Colonic mucosa (tissue), 4 donors: ENCODE data around the gene BLOC1S5. TPM values are rescaled to one million over a fixed set of nuclear protein-coding genes. Genes with fewer than 3 reads are reported as not detected.

ENCODE experiments used
- DNase-seq: peaks from one replicate; pipeline ENCODE4 v3.0.0-alpha.2; 2020
- H3K27ac ChIP-seq: fragments of 200-600 bp; one replicate; pipeline ENCODE4 v1.8.0; 2021
- H3K27me3 ChIP-seq: fragments of 200-600 bp; one replicate; pipeline ENCODE4 v1.8.0; 2021
- H3K36me3 ChIP-seq: fragments of 200-600 bp; one replicate; pipeline ENCODE4 v1.8.0; 2021
- H3K4me1 ChIP-seq: fragments of 200-600 bp; one replicate; pipeline ENCODE4 v1.8.0; 2021; ENCODE audit warnings: mild to moderate bottlenecking
- H3K4me3 ChIP-seq: fragments of 200-600 bp; one replicate; pipeline ENCODE4 v1.8.0; 2021
- H3K9ac ChIP-seq, 2 donors: one replicate each; pipeline ENCODE4 v1.7.0; 2013; ENCODE audit warnings: control low read depth in 2 of 2, low read depth in 2 of 2, low read length in 2 of 2
- H3K9me3 ChIP-seq: fragments of 200-600 bp; one replicate; pipeline ENCODE4 v1.8.0; 2021
- intact Hi-C: fragments of 100-400 bp; cut with DNase I; formaldehyde crosslinking; loops from one replicate; pipeline ENCODE4 v1.14.1; 2022
- total RNA-seq, 2 donors: library from RNA; stranded (reverse); fragmentation: NEBNext Ultra II Directional in 1 of 2; extraction: Animal tissue kit (Norgen Biotek cat#: 25700) in 1 of 2; gene quantifications; one replicate each; pipeline ENCODE4 v1.2.1, GENCODE V29; 2021
- TF ChIP-seq, protein P1 (sequence below): fragments of 200-600 bp; IDR thresholded peaks from one replicate; pipeline ENCODE4 v1.8.0; 2022; ENCODE audit warnings: antibody characterized with exemption, mild to moderate bottlenecking
- donor health status: healthy.
- donor health status: DM: no; HTN: no; CAD: no.
- donor health status: DM: no; HTN: no; CAD: no.

The BLOC1S5 gene
- total RNA-seq, 2 donors from 2014 or later = 10.3 to 14.1 TPM

GRCh38 chr6:7998103-7998725 lies 66.0 kb downstream of the BLOC1S5 start:
- Histone ChIP-seq H3K4me3 (no peak overlapping the region), H3K27ac (no peak overlapping the region), H3K9me3 (no peaks in the 10 kb centered on the region), H3K27me3 (no peaks in the 10 kb centered on the region), H3K36me3 (no peaks in the 10 kb centered on the region), H3K4me1 (no peaks in the 10 kb centered on the region), H3K9ac (no peak overlapping the region)
- intact Hi-C loops = loop anchor here (10.0 kb wide), 1 partner anchor 103 kb away; no protein-coding TSS in a partner anchor
- no peak for DNase-seq
- TF ChIP-seq, protein P1, sequence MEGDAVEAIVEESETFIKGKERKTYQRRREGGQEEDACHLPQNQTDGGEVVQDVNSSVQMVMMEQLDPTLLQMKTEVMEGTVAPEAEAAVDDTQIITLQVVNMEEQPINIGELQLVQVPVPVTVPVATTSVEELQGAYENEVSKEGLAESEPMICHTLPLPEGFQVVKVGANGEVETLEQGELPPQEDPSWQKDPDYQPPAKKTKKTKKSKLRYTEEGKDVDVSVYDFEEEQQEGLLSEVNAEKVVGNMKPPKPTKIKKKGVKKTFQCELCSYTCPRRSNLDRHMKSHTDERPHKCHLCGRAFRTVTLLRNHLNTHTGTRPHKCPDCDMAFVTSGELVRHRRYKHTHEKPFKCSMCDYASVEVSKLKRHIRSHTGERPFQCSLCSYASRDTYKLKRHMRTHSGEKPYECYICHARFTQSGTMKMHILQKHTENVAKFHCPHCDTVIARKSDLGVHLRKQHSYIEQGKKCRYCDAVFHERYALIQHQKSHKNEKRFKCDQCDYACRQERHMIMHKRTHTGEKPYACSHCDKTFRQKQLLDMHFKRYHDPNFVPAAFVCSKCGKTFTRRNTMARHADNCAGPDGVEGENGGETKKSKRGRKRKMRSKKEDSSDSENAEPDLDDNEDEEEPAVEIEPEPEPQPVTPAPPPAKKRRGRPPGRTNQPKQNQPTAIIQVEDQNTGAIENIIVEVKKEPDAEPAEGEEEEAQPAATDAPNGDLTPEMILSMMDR = no peak

- Histone ChIP-seq H3K9me3 (no peaks in the 10 kb centered on the region), H3K36me3 (no peaks in the 10 kb centered on the region), H3K27me3 (no peaks in the 10 kb centered on the region), H3K9ac (no peak overlapping the region), H3K4me1 (no peaks in the 10 kb centered on the region), H3K27ac (no peak overlapping the region), H3K4me3 (no peak overlapping the region)
- TF ChIP-seq, protein P1 = no peak
- DNase-seq = no peak
- intact Hi-C loops = loop anchor here (10.0 kb wide), 1 partner anchor 102 kb away; no protein-coding TSS in a partner anchor
These were observed 66.9 kb downstream of the BLOC1S5 start for GRCh38 chr6:7997286-7997685.

DNA sequence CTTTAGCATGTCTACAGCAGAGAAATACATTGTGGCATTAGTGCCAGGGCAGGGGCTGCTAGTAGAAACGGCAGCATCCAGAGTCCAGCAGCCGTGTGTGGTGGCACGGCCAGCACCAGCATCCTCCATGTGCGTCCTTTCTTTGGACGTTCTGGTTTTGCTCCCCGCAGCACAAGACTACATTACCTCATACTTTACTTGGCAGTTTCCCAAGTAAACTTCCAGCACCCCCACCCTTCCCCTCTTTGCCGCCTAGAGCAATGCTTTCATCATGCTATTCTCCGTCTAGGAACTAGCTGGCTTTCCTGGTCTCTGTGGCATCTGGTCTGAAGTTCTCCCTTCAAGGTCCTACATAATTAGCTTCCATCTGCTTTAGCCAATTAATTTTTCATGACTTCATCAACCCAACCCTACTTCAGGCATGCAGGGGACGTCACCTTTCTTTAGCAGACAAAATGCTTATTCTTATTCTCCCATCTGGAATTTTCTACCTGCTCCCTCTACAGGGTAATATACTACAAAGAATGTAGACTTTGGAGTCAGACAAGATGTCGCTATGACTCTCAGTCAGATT lies 67.6 kb downstream of the BLOC1S5 start:
- TF ChIP-seq, protein P1 = no peak
- Histone ChIP-seq H3K9me3 (no peaks in the 10 kb centered on the region), H3K27me3 (no peaks in the 10 kb centered on the region), H3K4me3 (no peak overlapping the region), H3K36me3 (no peaks in the 10 kb centered on the region), H3K27ac (no peak overlapping the region), H3K4me1 (no peaks in the 10 kb centered on the region), H3K9ac (no peak overlapping the region)
- intact Hi-C loops = loop anchor here (10.0 kb wide), 1 partner anchor 102 kb away; no protein-coding TSS in a partner anchor
- no peak for DNase-seq

- Histone ChIP-seq H3K36me3 (no peaks in the 10 kb centered on the region), H3K4me1 (no peaks in the 10 kb centered on the region)
- DNase-seq = no peak
These were observed 70.2 kb downstream of the BLOC1S5 start for GRCh38 chr6:7993952-7994351.

GRCh38 chr6:7993399-7993798 lies 70.8 kb downstream of the BLOC1S5 start:
- Histone ChIP-seq H3K36me3 (no peaks in the 10 kb centered on the region), H3K27me3 (no peaks in the 10 kb centered on the region), H3K4me1 (no peaks in the 10 kb centered on the region), H3K27ac (no peak overlapping the region), H3K9me3 (no peaks in the 10 kb centered on the region), H3K4me3 (no peak overlapping the region), H3K9ac (no peak overlapping the region)
- intact Hi-C loops = loop anchor here (5.0 to 10.0 kb wide), 2 partner anchors 99 to 271 kb away; no protein-coding TSS in a partner anchor
- TF ChIP-seq, protein P1 = no peak
- no peak for DNase-seq

More at GRCh38 chr6:7993952-7994351, 70.2 kb downstream of the BLOC1S5 start:
- no peak overlapping the region for H3K9ac ChIP-seq
- H3K27ac ChIP-seq = no peak overlapping the region
- intact Hi-C loops = loop anchor here (5.0 to 10.0 kb wide), 2 partner anchors 99 to 272 kb away; no protein-coding TSS in a partner anchor
- H3K27me3 ChIP-seq = no peaks in the 10 kb centered on the region
- H3K4me3 ChIP-seq = no peak overlapping the region
- H3K9me3 ChIP-seq = no peaks in the 10 kb centered on the region
- TF ChIP-seq, protein P1 = no peak
